ENCODE measurements around the gene RAB32.

Gene RAB32

GRCh38 chr6:146582857-146583256 lies 39.2 kb downstream of the RAB32 start:
- no peak for DNase-seq (ENCODE audit: low read depth, low spot score)

GRCh38 chr6:146583966-146584365 lies 40.3 kb downstream of the RAB32 start:
- no peak for DNase-seq (ENCODE audit: low read depth, low spot score)

DNA sequence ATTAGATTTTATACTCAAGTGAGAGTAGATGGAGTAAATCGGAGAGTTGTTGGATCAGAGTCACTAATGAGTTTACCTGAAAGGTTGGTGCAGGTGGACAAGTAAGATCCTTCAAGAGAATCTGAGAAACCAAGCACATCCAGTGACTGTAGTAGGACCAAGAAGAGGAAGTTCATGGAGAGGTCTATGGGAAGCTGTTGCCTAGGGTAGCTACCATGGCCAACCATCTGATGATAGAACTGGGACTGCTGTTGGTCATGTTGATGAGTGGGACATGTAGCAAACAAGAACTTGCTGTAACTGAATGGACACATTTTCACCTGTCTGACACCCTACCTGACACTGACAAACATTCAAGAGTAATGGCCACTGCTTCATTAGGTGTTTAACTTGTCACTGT lies 43.8 kb downstream of the RAB32 start:
- no peak for DNase-seq (ENCODE audit: low read depth, low spot score)

GRCh38 chr6:146590492-146590891 lies 46.9 kb downstream of the RAB32 start:
- DNase-seq (ENCODE audit: low read depth, low spot score), result no peak

DNA sequence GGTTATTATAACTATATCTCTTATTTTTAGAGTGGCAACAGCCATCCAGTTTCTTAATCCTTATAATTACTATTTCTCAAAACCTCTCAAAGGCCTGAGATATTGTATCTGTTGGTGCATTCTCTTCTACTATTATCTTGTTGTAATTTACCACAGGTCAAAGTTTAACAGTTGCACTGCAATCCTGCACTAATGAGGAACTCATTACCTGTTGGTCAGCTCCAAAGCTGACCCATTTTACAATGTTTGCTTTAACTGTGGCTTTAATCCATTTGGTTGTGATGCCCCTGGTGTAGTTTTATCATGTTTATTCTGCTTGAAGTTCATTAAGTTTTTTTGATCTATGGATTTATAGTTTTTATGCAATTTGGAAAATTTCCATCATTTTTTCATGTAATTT lies 48.8 kb downstream of the RAB32 start:
- no peak for DNase-seq (ENCODE audit: low read depth, low spot score)

DNA sequence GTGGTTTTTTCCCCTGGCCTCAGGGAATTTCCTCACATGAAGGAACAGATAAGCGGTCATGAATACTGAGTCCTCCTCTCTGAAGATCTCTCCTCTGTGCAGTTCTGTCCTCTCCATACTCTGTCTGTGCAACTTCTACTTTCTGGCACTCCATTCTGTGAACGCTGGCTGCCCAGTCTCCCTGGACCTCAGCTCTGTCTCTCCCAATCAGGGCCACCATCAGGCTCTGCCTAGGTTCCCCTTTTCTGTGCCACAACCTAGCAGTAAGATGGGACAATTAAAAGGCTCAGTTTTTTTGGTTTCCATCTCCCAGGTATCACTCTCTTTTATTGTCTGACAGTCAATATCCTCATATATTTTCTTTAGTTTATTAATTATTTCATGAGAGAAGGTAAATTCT lies 50.4 kb downstream of the RAB32 start:
- DNase-seq (ENCODE audit: low read depth, low spot score), result no peak

- no peak for DNase-seq (ENCODE audit: low read depth, low spot score)
These were observed 50.9 kb downstream of the RAB32 start for GRCh38 chr6:146594495-146594894.

DNA sequence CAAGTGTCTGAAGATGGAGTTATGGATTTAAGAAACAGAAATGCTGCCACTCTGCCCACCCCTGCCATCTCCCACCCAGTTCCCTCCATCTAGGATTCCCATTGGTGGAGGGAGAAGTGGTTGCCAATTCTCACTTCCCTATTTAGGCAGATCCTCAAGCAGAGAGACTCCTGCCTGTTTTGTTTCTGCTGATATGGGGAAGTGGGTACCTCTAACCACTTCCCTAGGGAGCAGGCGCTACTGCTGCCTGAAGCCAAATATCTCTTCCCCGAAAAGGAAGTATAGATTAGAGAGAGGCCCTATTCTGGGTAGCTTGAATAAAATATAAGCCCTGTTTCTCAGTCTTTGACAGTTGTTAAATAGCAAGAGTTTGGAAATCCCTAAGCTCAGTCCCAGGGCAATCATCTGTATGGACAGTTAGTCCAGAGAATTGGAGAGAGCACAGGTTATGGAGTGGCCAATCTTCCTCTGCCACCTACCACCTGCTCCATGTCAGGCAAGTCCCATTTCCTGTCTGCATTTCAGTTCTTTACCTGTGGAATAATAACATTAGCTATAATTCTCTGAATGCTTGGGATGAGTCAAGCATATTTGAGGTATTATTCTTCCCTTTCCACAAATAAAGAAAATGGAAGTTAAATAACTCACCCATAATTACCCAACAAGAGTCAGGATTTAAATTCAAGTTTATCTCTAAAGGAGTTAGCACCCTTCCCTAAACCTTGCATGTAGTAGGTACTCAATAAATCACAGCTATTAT lies 52.5 kb downstream of the RAB32 start:
- no peak for DNase-seq (ENCODE audit: low read depth, low spot score)

GRCh38 chr6:146598772-146599405 lies 55.3 kb downstream of the RAB32 start, which contains the start of gene ADGB:
Gene ADGB (plus strand): TSS chr6:146598972. CDS start chr6:146599041, 69 bp downstream.
- peak; percentile 16 for DNase-seq (ENCODE audit: low read depth, low spot score)

GRCh38 chr6:146601352-146601751 lies 57.7 kb downstream of the RAB32 start:
- DNase-seq (ENCODE audit: low read depth, low spot score), result no peak

- no peak for DNase-seq (ENCODE audit: low read depth, low spot score)
These were observed 58.9 kb downstream of the RAB32 start for GRCh38 chr6:146602526-146602925.
